ENCODE results near the gene EFCAB5.
"Not testable (repeated sequence)": the region's sequence is repeated elsewhere in the genome, so short reads cannot be mapped to it uniquely, and the experiment has no call there.

DNA sequence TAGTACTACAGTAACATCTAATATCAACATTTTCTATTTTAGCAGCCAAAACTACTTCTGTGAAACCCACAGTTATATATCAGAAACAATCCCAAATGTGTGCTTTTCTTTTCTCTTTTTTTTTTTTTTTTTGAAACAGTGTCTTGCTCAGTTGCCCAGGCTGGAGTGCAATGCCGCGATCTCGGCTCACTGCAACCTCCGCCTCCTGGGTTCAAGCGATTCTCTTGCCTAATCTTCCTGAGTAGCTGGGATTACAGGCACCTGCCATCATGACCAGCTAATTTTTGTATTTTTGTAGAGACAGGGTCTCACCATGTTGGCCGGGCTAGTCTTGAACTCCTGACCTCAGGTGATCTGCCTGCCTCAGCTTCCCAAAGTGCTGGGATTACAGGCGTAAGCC lies 177.2 kb downstream of the EFCAB5 start:
- TF ChIP-seq, protein P1, sequence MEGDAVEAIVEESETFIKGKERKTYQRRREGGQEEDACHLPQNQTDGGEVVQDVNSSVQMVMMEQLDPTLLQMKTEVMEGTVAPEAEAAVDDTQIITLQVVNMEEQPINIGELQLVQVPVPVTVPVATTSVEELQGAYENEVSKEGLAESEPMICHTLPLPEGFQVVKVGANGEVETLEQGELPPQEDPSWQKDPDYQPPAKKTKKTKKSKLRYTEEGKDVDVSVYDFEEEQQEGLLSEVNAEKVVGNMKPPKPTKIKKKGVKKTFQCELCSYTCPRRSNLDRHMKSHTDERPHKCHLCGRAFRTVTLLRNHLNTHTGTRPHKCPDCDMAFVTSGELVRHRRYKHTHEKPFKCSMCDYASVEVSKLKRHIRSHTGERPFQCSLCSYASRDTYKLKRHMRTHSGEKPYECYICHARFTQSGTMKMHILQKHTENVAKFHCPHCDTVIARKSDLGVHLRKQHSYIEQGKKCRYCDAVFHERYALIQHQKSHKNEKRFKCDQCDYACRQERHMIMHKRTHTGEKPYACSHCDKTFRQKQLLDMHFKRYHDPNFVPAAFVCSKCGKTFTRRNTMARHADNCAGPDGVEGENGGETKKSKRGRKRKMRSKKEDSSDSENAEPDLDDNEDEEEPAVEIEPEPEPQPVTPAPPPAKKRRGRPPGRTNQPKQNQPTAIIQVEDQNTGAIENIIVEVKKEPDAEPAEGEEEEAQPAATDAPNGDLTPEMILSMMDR (IDR thresholded peaks at IDR 0.05): not testable (repeated sequence)
- TF ChIP-seq EZH2phosphoT487, EZH2 (IDR thresholded peaks at IDR 0.05): not testable (repeated sequence)
